ENCODE data around the gene MELTF. TPM values are rescaled to one million over a fixed set of nuclear protein-coding genes. Genes with fewer than 3 reads are reported as not detected.

MELTF gene
- total and polyA plus RNA-seq, 2 of the 13 experiments (the other 11 are each of a cell fraction or from before 2014, with no cell fraction given) = 3.2 to 7.5 TPM

DNA sequence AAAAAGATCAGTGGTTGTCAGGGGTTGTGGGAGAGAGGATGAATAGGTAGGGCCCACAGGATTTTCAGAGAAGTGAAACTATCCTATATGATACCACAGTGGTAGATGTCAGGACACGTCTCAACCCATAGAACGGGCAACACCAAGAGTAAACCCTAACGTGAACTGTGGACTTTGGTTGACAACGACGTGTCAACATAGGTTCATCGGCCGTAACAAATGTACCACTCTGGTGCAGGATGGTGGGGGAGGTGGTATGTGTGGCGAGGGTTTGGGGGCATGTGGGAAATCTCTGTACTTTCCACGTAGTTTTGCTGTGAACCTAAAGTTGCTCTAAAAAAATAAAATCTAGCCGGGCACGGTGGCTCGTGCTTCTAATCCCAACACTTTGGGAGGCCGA is 48.0 kb downstream of the MELTF start (continued):
- TF ChIP-seq, protein P1, sequence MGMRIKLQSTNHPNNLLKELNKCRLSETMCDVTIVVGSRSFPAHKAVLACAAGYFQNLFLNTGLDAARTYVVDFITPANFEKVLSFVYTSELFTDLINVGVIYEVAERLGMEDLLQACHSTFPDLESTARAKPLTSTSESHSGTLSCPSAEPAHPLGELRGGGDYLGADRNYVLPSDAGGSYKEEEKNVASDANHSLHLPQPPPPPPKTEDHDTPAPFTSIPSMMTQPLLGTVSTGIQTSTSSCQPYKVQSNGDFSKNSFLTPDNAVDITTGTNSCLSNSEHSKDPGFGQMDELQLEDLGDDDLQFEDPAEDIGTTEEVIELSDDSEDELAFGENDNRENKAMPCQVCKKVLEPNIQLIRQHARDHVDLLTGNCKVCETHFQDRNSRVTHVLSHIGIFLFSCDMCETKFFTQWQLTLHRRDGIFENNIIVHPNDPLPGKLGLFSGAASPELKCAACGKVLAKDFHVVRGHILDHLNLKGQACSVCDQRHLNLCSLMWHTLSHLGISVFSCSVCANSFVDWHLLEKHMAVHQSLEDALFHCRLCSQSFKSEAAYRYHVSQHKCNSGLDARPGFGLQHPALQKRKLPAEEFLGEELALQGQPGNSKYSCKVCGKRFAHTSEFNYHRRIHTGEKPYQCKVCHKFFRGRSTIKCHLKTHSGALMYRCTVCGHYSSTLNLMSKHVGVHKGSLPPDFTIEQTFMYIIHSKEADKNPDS (CRISPR knock-in tag; IDR thresholded peaks at IDR 0.05) = no peak
- 0 out of 3 replicates have a peak, but pooled peaks have one; percentile 29 for TF ChIP-seq MXI1 (IDR thresholded peaks at IDR 0.05; ENCODE audit: borderline replicate concordance, low read depth, low read length)
- TF ChIP-seq RBM22 (optimal IDR thresholded peaks at IDR 0.05; ENCODE audit: low read length) = no peak
- no peak for TF ChIP-seq ZNF446 (CRISPR knock-in tag; IDR thresholded peaks at IDR 0.05)
- TF ChIP-seq ZNF713 (CRISPR knock-in tag; IDR thresholded peaks at IDR 0.05) = no peak
- TF ChIP-seq ZBTB20 (CRISPR knock-in tag; IDR thresholded peaks at IDR 0.05; ENCODE audit: borderline replicate concordance, low read depth) = peak; percentile 97; the same call in 1 of the 2 replicates
- TF ChIP-seq, protein P2, sequence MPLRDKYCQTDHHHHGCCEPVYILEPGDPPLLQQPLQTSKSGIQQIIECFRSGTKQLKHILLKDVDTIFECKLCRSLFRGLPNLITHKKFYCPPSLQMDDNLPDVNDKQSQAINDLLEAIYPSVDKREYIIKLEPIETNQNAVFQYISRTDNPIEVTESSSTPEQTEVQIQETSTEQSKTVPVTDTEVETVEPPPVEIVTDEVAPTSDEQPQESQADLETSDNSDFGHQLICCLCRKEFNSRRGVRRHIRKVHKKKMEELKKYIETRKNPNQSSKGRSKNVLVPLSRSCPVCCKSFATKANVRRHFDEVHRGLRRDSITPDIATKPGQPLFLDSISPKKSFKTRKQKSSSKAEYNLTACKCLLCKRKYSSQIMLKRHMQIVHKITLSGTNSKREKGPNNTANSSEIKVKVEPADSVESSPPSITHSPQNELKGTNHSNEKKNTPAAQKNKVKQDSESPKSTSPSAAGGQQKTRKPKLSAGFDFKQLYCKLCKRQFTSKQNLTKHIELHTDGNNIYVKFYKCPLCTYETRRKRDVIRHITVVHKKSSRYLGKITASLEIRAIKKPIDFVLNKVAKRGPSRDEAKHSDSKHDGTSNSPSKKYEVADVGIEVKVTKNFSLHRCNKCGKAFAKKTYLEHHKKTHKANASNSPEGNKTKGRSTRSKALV (CRISPR knock-in tag; IDR thresholded peaks at IDR 0.05) = no peak
- no peak for TF ChIP-seq LCORL (IDR thresholded peaks at IDR 0.05)
- peak; percentile 63; the same call in 1 of the 2 replicates for TF ChIP-seq LCORL (CRISPR knock-in tag; IDR thresholded peaks at IDR 0.05)
- TF ChIP-seq TARDBP (CRISPR knock-in tag; IDR thresholded peaks at IDR 0.05) = peak; percentile 74; the same call in 1 of the 2 replicates
- no peak for TF ChIP-seq SRF (IDR thresholded peaks at IDR 0.05; ENCODE audit: low read depth, low read length)
- no peak for TF ChIP-seq KDM4B (CRISPR knock-in tag; IDR thresholded peaks at IDR 0.05)
- no peak for TF ChIP-seq KLF6 (CRISPR knock-in tag; IDR thresholded peaks at IDR 0.05)
- no peak for TF ChIP-seq NR2F1 (CRISPR knock-in tag; IDR thresholded peaks at IDR 0.05)
- TF ChIP-seq, protein P3, sequence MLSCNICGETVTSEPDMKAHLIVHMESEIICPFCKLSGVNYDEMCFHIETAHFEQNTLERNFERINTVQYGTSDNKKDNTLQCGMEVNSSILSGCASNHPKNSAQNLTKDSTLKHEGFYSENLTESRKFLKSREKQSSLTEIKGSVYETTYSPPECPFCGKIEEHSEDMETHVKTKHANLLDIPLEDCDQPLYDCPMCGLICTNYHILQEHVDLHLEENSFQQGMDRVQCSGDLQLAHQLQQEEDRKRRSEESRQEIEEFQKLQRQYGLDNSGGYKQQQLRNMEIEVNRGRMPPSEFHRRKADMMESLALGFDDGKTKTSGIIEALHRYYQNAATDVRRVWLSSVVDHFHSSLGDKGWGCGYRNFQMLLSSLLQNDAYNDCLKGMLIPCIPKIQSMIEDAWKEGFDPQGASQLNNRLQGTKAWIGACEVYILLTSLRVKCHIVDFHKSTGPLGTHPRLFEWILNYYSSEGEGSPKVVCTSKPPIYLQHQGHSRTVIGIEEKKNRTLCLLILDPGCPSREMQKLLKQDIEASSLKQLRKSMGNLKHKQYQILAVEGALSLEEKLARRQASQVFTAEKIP (CRISPR knock-in tag; IDR thresholded peaks at IDR 0.05; ENCODE audit: borderline replicate concordance) = no peak
- TF ChIP-seq JUNB (CRISPR knock-in tag; IDR thresholded peaks at IDR 0.05; ENCODE audit: borderline replicate concordance) = no peak
- no peak for TF ChIP-seq ZNF383 (CRISPR knock-in tag; IDR thresholded peaks at IDR 0.05; ENCODE audit: borderline replicate concordance)
- TF ChIP-seq, protein P4, sequence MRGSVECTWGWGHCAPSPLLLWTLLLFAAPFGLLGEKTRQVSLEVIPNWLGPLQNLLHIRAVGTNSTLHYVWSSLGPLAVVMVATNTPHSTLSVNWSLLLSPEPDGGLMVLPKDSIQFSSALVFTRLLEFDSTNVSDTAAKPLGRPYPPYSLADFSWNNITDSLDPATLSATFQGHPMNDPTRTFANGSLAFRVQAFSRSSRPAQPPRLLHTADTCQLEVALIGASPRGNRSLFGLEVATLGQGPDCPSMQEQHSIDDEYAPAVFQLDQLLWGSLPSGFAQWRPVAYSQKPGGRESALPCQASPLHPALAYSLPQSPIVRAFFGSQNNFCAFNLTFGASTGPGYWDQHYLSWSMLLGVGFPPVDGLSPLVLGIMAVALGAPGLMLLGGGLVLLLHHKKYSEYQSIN (CRISPR knock-in tag; IDR thresholded peaks at IDR 0.05; ENCODE audit: borderline replicate concordance) = no peak
- TF ChIP-seq SMAD1 (CRISPR knock-in tag; IDR thresholded peaks at IDR 0.05; ENCODE audit: borderline replicate concordance, low read depth) = no peak
- no peak for TF ChIP-seq NFRKB (IDR thresholded peaks at IDR 0.05)
- TF ChIP-seq, protein P5, sequence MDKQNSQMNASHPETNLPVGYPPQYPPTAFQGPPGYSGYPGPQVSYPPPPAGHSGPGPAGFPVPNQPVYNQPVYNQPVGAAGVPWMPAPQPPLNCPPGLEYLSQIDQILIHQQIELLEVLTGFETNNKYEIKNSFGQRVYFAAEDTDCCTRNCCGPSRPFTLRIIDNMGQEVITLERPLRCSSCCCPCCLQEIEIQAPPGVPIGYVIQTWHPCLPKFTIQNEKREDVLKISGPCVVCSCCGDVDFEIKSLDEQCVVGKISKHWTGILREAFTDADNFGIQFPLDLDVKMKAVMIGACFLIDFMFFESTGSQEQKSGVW (CRISPR knock-in tag; IDR thresholded peaks at IDR 0.05; ENCODE audit: borderline replicate concordance) = no peak
- TF ChIP-seq, protein P6, sequence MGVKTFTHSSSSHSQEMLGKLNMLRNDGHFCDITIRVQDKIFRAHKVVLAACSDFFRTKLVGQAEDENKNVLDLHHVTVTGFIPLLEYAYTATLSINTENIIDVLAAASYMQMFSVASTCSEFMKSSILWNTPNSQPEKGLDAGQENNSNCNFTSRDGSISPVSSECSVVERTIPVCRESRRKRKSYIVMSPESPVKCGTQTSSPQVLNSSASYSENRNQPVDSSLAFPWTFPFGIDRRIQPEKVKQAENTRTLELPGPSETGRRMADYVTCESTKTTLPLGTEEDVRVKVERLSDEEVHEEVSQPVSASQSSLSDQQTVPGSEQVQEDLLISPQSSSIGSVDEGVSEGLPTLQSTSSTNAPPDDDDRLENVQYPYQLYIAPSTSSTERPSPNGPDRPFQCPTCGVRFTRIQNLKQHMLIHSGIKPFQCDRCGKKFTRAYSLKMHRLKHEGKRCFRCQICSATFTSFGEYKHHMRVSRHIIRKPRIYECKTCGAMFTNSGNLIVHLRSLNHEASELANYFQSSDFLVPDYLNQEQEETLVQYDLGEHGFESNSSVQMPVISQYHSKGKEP (CRISPR knock-in tag; IDR thresholded peaks at IDR 0.05) = no peak

Data from HepG2 (cell line).